Right cardiac atrium (tissue), 5 donors: ENCODE results near the gene CNTNAP2. TPM values are rescaled to one million over a fixed set of nuclear protein-coding genes. Genes with fewer than 3 reads are reported as not detected.

Experiments
- ATAC-seq, 2 donors: fragments of 200-7000 bp; cut with Tn5 transposase; one replicate each; pipeline versions ENCODE4 v1.8.0 to v1.9.1; 2020; ENCODE audit warnings: moderate library complexity in 2 of 2, mild to moderate bottlenecking in 1 of 2
- DNase-seq, 3 donors: peaks; one replicate each; pipeline ENCODE4 v3.0.0-alpha.2; 2020
- H3K27ac ChIP-seq: one replicate; pipeline ENCODE4 v1.5.1; 2013; ENCODE audit warnings: mild to moderate bottlenecking, low read length, control low read depth, moderate library complexity
- H3K27me3 ChIP-seq: one replicate; pipeline ENCODE4 v1.6.1; 2013; ENCODE audit not compliant: control insufficient read depth, insufficient read depth
- H3K4me1 ChIP-seq: one replicate; pipeline ENCODE4 v1.6.1; 2013; ENCODE audit warnings: low read length; ENCODE audit not compliant: control insufficient read depth, insufficient read depth
- H3K4me3 ChIP-seq: one replicate; pipeline ENCODE4 v1.5.1; 2013; ENCODE audit warnings: low read length, control low read depth
- H3K9me3 ChIP-seq: one replicate; pipeline ENCODE4 v1.6.1; 2013; ENCODE audit warnings: low read length; ENCODE audit not compliant: control insufficient read depth
- WGBS: extraction: QIAGEN DNeasy Blood & Tissue Kit; methylation state at CpG from one replicate; pipeline ENCODE4 v1.1.7; 2013; 5-methylcytosine and 5-hydroxymethylcytosine counted together
- intact Hi-C, 4 donors: fragments of 100-400 bp; cut with DNase I; formaldehyde crosslinking; loops; one replicate each; pipeline versions ENCODE4 v1.11.0 to v1.14.0; 2022 to 2023
- polyA plus RNA-seq: library from polyadenylated mRNA; stranded (reverse); fragments of 200-250 nt; gene quantifications from one replicate; pipeline ENCODE4 v1.2.3, GENCODE V29; 2013
- total RNA-seq, 4 donors: library from RNA; stranded (reverse); fragmentation: NEBNext Ultra II Directional; extraction: Animal tissue kit (Norgen Biotek cat#: 25700); gene quantifications; one replicate each; pipeline ENCODE4 v1.2.1, GENCODE V29; 2021
- donor health status: healthy with polysubstance abuse.
- donor health status: DM: no; HTN: yes; CAD: no.
- donor health status: DM: no; HTN: no; CAD: no.
- donor health status: DM: no; HTN: yes; CAD: no; lungs with severe emphysema.
- donor health status: DM: yes; HTN: yes; CAD: no.

Gene CNTNAP2
- total and polyA plus RNA-seq, 5 donors = 0.23 to 1.7 (median 0.91) TPM; not detected in 1

DNA sequence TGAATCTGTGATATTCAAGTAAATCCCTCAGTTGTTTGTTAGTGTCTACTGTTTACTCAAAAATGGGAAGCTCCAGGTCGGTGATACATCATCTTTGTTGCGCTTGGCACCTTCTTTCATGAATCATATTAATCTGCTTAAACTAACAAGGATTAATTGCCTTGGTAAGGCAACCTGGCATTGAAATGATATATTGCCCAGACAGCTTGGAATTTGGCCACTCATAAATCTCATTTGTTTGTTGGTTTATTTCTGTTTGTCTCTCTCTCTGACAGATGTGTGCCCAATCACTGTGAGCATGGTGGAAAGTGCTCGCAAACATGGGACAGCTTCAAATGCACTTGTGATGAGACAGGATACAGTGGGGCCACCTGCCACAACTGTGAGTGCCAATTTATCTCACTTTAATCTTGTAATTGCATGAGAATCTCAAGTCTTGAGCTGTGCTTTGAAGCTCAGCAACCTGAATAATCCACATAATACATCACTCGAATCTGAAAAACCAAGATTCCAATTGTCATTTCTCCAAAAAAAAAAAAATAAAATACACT, 1369.1 kb downstream of the CNTNAP2 start:
- DNase-seq (no peak), ATAC-seq (no peak)
- no peak overlapping the region for H3K4me3 ChIP-seq
- intact Hi-C loops = no loop called here
- no peaks in the 10 kb centered on the region for H3K27me3 ChIP-seq
- 82% methylated on average over 4 of the region's 4 CpGs for WGBS
- H3K4me1 ChIP-seq = no peaks in the 10 kb centered on the region
- H3K9me3 ChIP-seq = no peaks in the 10 kb centered on the region
- no peak overlapping the region for H3K27ac ChIP-seq

GRCh38 chr7:147492606-147493005, 1376.0 kb downstream of the CNTNAP2 start:
- no peak for ATAC-seq
- Histone ChIP-seq H3K27ac (no peak overlapping the region), H3K4me1 (no peaks in the 10 kb centered on the region), H3K27me3 (no peaks in the 10 kb centered on the region), H3K4me3 (no peak overlapping the region), H3K9me3 (no peaks in the 10 kb centered on the region)
- intact Hi-C loops = no loop called here
- 86% methylated on average over 4 of the region's 4 CpGs for WGBS
- no peak for DNase-seq

DNA sequence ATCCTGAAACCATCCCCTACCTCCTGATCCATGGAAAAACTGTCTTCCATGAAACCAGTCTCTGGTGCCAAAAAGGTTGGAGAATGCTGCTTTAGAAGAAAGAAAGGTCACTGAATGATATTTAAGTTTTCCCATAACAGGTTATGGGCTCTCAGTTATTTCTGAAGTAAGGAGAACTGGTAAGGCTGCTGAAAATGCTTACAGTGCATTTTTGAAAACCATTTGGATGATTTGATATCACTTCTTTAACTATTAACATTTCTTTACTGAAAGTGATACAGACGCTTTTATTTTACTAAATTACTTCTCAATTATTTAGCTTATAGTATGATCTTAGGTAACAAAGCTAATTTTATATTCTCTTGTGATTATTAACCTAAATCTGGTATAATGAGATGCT, 1379.6 kb downstream of the CNTNAP2 start:
- no peaks in the 10 kb centered on the region for H3K27me3 ChIP-seq
- H3K4me1 ChIP-seq = no peaks in the 10 kb centered on the region
- intact Hi-C loops = no loop called here
- WGBS = 83% methylated on average over 1 of the region's 1 CpG
- H3K4me3 ChIP-seq = no peak overlapping the region
- H3K9me3 ChIP-seq = no peaks in the 10 kb centered on the region
- ATAC-seq (no peak), DNase-seq (no peak)
- H3K27ac ChIP-seq = no peak overlapping the region

DNA sequence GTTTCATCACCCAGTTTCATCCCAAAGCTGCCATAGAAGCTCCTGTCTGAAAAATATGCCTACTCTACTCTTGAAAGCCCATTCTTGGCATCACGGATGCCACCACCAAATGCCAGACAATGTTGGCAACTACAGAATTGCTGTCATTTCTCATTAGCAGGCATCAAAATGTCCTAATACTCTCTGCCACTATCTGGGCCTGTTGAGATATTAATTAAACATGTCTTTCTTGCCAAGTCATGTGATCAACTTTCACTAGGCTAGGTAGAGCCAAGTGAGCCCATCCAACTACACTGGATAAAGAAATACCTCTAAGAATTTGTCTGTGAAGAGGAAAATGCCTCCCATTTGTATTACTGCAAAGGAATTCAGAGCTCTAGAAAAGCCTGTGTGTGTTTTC, 1380.6 kb downstream of the CNTNAP2 start:
- ATAC-seq = no peak
- intact Hi-C loops = no loop called here
- Histone ChIP-seq H3K27me3 (no peaks in the 10 kb centered on the region), H3K4me3 (no peak overlapping the region), H3K9me3 (no peaks in the 10 kb centered on the region), H3K27ac (no peak overlapping the region), H3K4me1 (no peaks in the 10 kb centered on the region)
- DNase-seq = no peak
- WGBS = 36% methylated on average over 1 of the region's 1 CpG

DNA sequence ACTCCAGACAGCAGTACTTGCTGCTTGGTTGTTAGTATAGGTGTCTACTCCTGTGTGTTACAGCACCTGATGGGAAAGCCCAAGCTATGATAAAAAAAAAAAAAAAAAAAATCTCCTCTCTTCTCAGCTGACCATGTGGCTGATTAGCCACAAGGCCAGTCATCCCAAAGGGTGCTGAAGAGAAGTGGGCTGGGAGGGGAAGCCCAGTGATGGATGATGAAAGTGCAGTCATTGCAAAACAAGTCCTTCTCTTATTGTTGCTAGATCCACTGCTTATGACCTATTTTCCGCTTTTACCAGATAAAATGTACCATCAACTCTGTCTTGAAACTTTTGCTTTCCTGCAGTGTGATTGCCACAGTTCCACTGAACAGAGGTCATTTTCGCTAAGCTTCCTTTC, 1381.5 kb downstream of the CNTNAP2 start:
- WGBS = 91% methylated on average over 2 of the region's 2 CpGs
- no peak overlapping the region for H3K4me3 ChIP-seq
- DNase-seq (no peak), ATAC-seq (no peak)
- no peaks in the 10 kb centered on the region for H3K9me3 ChIP-seq
- H3K27ac ChIP-seq = no peak overlapping the region
- intact Hi-C loops = no loop called here
- no peaks in the 10 kb centered on the region for H3K27me3 ChIP-seq
- no peaks in the 10 kb centered on the region for H3K4me1 ChIP-seq

GRCh38 chr7:147509035-147509501, 1392.5 kb downstream of the CNTNAP2 start:
- WGBS = 56% methylated on average over 3 of the region's 3 CpGs
- intact Hi-C loops = no loop called here
- Histone ChIP-seq H3K4me3 (no peak overlapping the region), H3K9me3 (no peaks in the 10 kb centered on the region), H3K27ac (no peak overlapping the region), H3K27me3 (no peaks in the 10 kb centered on the region), H3K4me1 (no peaks in the 10 kb centered on the region)
- DNase-seq (no peak), ATAC-seq (no peak)

- DNase-seq (no peak), ATAC-seq (no peak)
- Histone ChIP-seq H3K9me3 (no peaks in the 10 kb centered on the region), H3K27ac (no peak overlapping the region), H3K4me1 (no peaks in the 10 kb centered on the region), H3K4me3 (no peak overlapping the region), H3K27me3 (no peaks in the 10 kb centered on the region)
- intact Hi-C loops = no loop called here
- 73% methylated on average over 4 of the region's 4 CpGs for WGBS
These were observed 1393.1 kb downstream of the CNTNAP2 start for GRCh38 chr7:147509541-147510200.

GRCh38 chr7:147510201-147510542, 1393.6 kb downstream of the CNTNAP2 start:
- Histone ChIP-seq H3K4me3 (no peak overlapping the region), H3K27me3 (no peaks in the 10 kb centered on the region), H3K4me1 (no peaks in the 10 kb centered on the region), H3K27ac (no peak overlapping the region), H3K9me3 (no peaks in the 10 kb centered on the region)
- DNase-seq (no peak), ATAC-seq (no peak)
- intact Hi-C loops = no loop called here

- Histone ChIP-seq H3K27ac (no peak overlapping the region), H3K4me1 (no peaks in the 10 kb centered on the region), H3K4me3 (no peak overlapping the region), H3K9me3 (no peaks in the 10 kb centered on the region), H3K27me3 (no peaks in the 10 kb centered on the region)
- DNase-seq (no peak), ATAC-seq (no peak)
- intact Hi-C loops = no loop called here
- WGBS = 81% methylated on average over 4 of the region's 4 CpGs
These were observed 1394.3 kb downstream of the CNTNAP2 start for GRCh38 chr7:147510923-147511322.

GRCh38 chr7:147513451-147513850, 1396.8 kb downstream of the CNTNAP2 start:
- Histone ChIP-seq H3K4me1 (no peaks in the 10 kb centered on the region), H3K27ac (no peak overlapping the region)

GRCh38 chr7:147516391-147516790, 1399.8 kb downstream of the CNTNAP2 start:
- Histone ChIP-seq H3K4me1 (no peaks in the 10 kb centered on the region), H3K27ac (no peak overlapping the region), H3K27me3 (no peaks in the 10 kb centered on the region), H3K4me3 (no peak overlapping the region), H3K9me3 (no peaks in the 10 kb centered on the region)
- ATAC-seq (no peak), DNase-seq (no peak)
- intact Hi-C loops = no loop called here
- 93% methylated on average over 2 of the region's 2 CpGs for WGBS

More at GRCh38 chr7:147513451-147513850, 1396.8 kb downstream of the CNTNAP2 start:
- whole genome bisulfite sequencing = 53% methylated on average over 4 of the region's 4 CpGs
- Histone ChIP-seq H3K4me3 (no peak overlapping the region), H3K27me3 (no peaks in the 10 kb centered on the region), H3K9me3 (no peaks in the 10 kb centered on the region)
- ATAC-seq (no peak), DNase-seq (no peak)
- intact Hi-C loops = no loop called here

DNA sequence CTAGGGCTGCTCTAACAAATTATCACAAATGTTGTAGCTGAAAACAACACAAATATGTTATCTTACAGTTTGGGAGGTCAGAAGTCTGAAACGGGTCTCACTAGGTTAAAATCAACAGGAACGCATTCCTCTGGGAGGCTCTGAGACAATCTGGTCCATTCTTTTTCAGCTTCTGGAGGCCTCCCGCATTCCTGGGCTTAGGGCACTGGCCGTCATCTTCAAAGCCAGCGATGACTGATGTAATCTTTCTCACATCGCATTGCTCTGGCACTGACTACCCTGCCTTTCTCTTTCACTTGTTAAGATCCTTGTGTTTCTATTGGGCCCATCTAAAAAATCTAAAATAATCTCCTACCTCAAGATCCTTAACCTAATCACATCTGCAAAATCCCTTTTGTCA, 1402.5 kb downstream of the CNTNAP2 start:
- no peaks in the 10 kb centered on the region for H3K27me3 ChIP-seq
- H3K27ac ChIP-seq = no peak overlapping the region
- DNase-seq (no peak), ATAC-seq (no peak)
- H3K9me3 ChIP-seq = no peaks in the 10 kb centered on the region
- 36% methylated on average over 6 of the region's 6 CpGs for WGBS
- intact Hi-C loops = no loop called here
- no peak overlapping the region for H3K4me3 ChIP-seq
- H3K4me1 ChIP-seq = no peaks in the 10 kb centered on the region
